GM18508 (cell line): ENCODE results near the gene MTUS2.
"Not testable (repeated sequence)": the region's sequence is repeated elsewhere in the genome, so short reads cannot be mapped to it uniquely, and the experiment has no call there.

Experiments
- ATAC-seq: cut with Tn5 transposase; IDR thresholded peaks from one replicate; pipeline ENCODE4 v1.9.1; 2021; ENCODE audit warnings: moderate number of reproducible peaks; ENCODE audit not compliant: insufficient read depth, unreplicated experiment

MTUS2 gene

DNA sequence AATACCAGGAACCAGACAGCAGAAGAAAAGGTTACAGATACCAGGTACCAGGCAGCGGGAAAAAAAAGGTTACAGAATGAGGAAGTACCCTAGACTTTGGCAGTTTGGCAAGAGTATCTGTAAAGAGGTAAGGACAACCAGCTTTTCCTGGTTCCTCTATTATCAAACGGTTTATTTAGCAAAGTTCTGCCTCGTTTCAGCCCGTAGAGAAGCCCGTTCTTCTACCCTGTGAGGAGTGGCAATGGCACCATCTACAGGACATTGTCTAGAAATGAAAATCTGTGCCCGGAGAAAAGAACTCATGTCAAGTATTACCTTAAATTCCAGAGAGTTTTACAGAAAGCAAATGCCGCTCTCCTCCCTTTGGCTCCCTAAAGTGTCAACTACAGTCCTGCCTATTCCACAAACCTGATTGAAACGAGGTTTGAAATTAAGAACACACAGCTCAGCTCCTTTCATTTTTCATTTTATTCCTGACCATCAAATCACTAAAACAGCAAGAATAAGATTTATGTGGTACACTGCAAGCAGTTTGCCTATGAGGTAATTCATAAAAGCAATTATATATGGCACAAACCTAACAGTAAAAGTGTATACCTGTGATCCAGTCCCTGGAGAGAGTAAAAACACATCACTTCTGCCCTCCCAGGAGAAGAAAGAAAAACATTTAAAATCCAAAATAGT is 549.1 kb downstream of the MTUS2 start:
- ATAC-seq, result no peak

DNA sequence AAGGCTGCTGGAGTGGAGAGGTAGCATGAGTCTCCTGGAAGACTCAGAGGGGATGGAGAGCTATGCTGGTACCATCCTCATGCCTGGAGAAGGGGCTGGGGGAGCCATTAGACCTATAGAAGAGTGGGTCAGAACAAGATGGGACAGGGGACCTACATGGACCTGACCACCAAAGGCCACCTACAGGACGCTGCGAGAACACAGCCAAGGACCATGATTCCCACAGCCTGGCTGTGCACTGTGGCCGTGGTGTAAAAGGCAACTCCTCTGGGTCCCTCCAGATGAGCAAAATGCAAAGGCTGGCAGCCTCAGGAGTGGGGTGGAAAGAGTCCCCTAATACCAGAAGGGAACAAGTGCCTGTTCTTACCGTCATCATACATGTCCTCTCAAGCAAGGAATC is 559.1 kb downstream of the MTUS2 start:
- ATAC-seq, result no peak

DNA sequence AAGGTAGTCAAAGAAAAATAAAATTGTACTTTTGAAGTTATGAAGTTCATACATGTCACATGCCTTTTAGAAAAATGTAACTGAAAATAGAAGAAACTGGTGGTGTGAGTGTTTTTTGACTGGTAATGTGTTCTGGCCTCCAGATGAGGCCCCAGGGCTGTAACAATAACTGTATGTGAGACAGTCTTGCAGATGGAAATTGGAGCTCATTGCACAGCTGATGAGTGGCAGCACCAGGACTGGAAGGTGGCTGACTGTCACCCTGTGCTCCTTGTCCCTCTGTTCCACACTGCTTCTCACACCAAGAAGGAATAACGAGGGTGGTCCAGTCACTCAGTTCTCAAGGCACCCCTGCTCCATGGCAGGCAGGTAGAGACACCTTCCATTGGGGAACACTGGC is 559.7 kb downstream of the MTUS2 start:
- no peak for ATAC-seq

DNA sequence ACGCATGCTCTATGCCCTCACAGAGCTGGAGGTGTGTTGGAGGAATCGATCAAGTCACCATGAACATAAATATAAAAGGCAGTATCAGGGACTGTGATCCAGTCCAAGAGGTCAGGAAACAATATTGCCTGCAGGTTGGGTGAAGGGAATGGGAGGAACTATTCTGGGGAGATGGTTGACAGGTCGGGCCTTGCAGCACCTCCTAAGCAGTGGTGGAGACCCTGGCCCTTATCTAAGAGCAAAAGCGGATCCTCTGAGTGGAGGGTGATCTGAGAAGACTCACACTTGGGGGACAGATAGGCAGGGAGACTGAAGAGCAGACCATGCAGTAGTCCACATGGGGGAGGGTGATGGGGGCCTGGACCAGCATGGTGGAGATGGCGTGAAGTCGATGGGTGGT is 561.9 kb downstream of the MTUS2 start:
- ATAC-seq, result no peak

DNA sequence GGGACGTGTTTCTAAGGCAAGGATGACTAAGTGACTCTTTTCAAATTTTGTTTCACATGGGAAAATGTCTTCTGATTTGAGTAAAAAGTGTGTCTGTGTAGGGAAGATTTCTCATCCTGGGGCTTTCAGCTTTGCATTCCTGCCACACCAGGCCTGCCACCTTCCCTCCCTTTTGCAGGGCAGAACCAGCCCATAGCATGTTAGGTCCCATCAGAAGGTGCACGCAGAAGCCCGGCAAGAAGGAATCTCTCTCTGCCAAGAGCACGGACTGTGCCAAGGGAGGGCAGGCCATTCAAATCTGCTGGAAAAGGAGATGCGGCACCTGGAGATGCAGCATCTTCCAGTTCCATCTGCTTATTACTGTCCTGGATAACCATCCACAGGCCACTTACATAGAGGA is 563.3 kb downstream of the MTUS2 start:
- no peak for ATAC-seq

DNA sequence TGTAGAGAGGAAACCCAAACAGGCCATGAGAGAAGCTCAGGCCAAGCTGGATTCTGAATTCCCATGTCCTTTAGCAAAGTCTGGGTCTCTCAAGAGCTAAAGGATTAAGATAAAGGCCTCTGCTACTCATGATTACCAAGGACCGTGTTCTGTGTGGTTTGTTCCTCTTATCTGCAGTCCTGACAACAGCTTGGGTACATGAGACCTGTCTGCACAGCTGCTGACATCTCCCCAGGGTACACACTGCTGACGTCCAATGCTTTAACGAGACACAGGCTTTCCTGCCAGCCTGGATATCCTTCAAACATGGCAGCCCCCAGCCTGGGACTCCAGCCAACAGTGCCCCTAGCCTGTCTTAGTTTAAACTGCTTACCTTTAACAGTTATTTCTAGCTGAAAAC is 564.3 kb downstream of the MTUS2 start:
- no peak for ATAC-seq

DNA sequence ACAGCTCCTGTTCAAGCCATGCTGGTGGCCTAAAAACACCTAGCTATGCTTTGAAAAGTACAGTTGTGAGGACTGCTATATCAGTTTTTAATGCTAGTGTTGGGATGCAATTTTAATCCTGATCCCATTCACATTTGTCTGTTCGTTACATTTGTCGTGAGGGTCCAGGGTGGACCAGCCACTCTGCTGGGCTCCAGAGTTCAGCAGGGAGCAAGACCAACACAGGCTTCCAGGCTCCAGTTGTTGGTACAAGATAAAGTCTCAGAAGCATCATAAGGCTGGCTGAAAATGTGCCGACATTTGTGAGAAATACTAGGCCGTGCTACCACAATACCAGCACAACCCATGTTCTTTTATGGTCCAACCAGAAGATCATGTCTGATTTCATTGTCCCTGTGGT is 564.7 kb downstream of the MTUS2 start:
- no peak for ATAC-seq

DNA sequence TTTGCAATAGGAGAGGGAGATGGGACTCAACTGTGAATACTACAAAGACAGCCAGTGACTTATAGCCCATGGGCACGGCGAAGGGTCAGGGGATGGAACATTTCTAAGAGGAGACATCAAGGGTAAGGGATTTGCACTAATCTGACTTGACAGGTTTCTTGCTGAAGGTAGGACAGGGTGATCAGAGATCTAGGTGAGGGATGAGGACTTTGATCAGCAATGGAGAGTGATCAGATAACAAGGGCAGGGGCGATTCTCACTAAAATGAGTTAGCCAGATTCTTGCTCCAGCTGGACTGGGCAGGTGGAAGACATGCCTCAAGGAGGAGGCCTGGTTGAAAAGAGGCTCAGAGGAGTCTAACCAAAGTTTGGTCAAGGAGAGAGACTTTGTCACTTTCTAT is 566.1 kb downstream of the MTUS2 start:
- no peak for ATAC-seq

DNA sequence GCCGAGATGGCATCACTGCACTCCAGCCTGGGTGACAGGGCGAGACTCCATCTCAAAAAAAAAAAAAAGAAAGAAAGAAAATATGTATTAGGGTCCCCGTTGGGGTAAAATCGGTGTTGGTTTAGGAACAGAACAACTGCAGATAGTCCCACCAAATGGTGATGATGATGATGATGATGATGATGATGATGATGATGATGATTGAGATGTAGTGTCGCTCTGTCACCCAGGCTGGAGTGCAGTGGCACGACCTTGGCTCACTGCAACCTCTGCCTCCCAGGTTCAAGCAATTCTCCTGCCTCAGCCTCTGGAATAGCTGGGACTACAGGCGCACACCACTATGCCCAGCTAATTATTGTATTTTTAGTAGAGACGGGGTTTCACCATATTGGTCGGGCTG is 570.5 kb downstream of the MTUS2 start:
- ATAC-seq, result not testable (repeated sequence)

DNA sequence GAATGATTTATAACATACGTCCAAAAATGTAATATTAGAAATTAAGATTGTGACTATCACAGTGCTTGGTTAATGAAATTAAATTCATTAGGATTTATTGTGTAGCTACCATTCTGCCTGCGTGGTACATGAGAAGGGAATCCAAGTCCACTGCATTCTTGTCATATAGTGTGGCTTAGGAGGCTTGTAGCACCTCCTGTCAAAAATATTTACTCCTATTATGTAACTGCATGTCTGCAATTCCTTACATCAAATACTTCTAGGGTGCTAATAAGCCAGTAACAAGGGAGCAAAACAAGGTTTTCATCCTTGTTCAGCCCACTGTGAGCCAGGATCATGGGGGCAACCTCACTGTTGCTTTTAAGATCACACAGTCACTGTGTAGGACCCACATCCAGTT is 576.3 kb downstream of the MTUS2 start:
- no peak for ATAC-seq

DNA sequence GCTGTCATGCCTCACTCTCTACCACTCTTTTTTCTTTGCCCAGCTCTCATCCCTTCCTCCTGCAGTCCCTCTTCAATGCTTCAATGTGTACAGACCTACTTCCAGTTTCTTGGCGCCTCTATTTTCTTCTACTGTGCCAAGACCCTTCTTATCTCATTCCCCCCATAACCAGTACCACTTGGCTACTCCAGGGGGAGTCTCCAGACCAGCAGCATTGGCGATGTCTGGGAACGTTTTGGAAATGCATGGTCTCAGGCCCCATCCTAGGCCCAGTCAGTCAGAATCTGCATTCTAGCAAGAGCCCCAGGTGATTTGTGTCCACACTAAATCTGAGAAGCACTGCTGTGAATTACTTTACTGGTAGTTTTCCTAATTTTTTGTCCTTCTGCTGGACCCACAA is 577.1 kb downstream of the MTUS2 start:
- no peak for ATAC-seq

DNA sequence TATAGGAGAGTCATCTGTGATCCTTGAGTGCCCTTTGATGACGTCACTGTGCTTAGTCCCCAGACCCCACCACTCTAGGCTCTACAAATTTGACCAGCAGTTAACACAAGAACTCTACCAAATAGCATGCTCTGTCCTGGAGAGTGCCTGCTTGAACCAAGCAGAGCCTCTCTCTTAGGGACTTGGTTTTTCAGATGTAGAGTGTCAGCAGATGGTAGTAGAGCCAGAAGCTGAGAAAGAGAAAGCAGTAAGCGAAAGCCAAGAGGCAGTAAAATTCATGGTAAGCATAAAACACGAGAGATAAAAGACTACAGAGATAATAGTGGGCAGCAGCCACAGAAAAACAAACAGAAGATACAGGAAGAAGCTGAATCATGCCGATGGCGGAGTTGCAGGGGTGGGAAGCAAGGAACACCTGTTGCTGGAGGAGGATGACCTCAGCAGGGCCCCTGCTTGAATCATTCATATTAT is 582.1 kb downstream of the MTUS2 start:
- no peak for ATAC-seq

DNA sequence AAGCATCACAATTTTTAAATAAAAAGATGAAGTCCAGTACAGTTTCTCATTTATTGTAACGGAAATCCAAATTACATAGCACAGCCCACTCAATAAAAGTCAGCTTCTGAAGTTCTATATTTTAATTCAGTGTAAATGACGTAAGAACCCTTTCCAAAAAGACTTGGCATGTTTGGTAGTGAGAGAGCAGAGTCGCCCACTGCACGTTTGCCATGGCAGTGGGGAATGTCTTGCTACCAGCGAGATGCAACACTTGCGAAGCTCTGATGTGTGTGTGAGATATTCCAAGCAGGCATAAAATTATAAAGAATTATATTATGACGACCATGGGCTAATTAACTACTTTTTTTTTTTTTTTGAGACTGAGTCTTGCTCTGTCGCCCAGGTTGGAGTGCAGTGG is 585.3 kb downstream of the MTUS2 start:
- no peak for ATAC-seq

DNA sequence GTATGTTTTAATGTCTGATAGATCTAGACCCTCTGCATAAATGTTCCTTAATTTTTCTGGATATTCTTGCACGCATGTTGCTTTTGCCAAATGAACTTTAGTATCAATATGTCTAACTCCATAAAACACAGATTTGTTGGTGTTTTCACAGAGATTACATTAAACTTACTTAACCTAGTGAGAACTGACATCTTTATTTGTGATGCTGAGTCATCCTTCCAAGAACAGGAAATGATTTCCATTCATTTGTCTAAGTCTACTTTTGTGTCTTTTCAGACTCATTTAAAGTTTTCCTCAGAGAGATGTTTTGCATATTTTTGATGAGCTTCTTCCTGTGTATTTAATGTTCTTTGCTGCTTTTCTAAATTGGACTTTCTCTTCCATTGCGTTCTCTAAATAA is 591.3 kb downstream of the MTUS2 start:
- no peak for ATAC-seq

DNA sequence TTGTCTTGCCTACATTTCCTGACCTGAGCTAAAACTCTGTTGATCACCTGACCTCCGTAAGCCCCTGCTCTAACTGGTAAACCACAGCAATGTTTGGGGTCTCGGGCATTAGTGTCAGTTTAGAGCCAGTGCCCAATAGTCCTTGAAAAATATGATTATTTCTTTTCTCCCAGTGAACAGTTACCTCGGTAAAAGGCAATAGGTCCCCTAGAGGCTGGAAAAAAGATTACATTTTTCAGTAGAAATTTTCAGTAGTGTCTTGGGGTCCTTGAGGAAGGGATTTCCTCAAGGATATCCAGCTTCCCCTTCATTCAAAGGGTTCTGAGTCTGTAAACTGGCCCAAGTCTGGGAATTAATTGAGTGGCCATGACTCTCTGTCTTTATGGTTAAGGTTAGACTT is 597.9 kb downstream of the MTUS2 start:
- ATAC-seq, result no peak

DNA sequence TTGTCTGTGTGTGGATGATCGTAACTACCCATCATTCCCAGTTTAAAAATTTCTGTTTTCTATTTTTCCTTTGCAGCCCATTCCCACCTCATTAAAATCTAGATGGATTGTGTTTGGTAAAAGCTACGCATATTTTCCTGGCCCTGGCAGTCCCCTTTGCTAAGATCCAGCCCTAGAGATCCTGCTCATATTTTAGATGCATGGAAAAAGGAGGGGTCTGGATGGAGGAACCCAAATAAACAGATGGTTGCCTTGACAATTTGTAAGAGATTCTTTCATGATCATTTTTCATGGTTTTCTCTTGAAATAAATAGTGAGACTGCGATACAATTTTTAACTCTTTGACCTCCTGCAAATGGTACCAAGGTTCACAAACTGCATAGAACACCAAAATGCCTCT is 601.0 kb downstream of the MTUS2 start:
- ATAC-seq, result no peak

DNA sequence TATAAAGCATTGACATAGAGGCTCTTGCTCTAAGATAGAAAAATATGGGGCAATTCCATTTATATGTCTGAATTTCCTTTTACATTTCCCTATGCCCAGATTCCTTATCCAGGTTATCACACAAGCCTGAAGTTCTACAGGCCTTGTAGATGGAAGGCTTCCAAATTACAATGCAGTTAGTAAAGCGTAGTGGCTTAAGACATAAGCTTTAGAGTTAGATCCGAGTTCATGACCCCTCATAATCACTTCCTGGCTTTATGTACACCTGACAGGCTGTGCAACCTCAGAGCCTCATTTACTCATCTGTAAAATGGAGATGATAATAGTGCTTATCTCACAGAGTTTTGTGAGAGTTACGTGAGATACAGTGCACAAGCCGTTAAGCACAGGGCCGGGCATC is 601.9 kb downstream of the MTUS2 start:
- no peak for ATAC-seq

DNA sequence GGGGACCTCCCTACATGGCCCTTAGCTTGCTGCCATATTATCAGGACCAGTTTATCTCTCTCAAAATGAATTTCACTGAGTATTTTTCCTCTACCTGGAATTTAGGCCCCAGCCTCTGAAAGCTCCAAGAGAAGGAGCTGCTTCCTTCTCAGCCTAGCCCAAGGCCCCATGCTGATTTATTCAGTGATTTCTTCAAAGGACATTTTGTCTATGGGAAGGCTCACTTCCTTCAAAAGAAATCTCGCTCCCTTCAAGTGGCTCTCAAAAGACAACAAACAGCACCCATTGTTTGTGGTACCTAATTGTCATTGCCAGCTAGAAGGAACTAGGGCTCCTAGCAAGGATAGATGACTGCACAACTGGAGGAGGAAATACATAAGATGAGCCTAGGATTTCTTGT is 602.9 kb downstream of the MTUS2 start:
- ATAC-seq, result no peak

DNA sequence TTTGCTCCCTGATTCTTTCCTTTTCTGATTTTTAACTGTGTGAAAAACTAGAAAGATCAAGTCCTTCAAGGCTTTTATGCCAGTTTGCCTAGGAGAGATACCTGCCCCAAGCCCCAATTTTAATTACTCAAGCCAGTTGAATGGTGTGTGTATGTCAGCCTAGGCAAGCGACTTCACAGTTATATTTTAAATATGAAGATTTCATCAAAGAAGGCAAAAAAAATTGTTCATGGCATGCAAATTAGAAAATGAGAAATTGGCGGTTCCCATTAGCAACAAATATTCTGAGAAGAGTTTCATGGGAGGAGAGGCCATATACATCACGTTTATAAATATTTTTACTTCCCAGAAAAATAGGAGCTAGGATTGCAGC is 607.8 kb downstream of the MTUS2 start:
- no peak for ATAC-seq

DNA sequence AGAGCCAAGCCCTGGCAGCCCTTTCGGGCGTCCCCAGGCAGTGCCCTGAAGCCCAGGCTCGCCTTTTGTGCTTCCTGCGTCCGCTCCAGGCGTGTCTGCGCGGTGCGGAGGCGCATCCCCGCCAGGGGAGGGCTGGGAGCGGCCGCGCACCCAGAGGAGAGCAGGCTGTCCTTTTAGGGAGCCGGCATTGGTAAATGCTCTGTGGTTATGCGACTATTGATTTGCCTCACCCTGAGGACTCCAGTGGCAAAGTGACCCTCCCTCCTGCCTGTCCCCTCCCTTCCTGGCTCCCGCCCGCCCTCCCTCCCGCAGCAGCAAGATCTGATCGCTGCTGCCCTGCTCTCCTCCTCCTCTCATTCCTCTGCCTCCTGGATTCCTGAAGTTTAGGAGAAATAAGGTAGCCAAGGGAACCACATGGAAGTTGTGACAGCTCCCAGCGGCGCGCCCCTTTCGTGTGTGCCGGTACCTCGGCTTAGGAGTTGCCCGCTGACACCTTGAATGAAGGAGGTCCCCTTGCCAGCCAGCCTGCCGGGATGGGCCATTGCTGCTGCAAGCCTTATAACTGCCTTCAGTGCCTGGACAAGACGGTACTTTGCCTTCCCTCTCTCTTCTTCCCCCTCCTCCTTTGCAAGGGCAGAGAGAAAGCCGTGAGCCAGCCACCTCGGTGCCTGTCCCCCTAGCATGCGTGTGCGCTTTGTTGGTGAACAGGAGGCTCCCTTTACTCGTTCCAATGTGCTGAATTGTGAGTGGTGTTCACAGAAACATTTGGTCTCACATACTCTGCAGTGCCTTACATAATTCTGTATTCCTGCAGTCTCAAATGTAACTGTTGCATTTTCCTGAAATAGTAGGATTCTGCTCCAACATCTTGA is 608.4 kb downstream of the MTUS2 start:
- no peak for ATAC-seq

DNA sequence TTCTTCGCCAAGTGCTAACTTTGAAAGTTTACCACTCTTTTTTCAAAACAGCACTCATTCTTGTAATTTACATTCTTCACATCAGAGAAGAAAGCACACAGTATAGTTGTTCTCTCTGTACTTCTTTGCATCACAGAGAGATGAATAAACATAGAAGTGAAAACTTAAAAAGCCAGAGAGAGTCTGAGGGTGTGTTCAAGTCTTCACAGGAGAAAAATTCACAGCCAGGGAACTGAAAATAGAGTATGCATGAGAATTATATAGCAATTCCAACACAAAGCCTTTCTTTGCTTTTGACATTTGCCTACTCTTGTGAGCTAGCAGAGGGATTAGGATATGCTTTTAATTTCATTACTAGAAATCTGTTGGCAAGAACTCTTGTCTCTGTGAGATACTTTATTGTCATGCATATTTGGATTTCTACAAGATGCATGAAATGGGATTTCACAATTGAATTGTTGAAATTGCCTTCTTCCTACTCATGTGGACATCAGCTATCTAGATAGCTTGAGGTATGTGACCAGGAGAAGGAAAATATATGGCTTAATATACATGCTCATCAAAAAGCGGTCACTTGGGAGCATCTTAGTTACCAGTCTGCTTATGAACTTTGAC is 609.3 kb downstream of the MTUS2 start:
- ATAC-seq, result no peak
